NCI-H748 (cell line): ENCODE measurements around the gene FRG2C.
"Not testable (repeated sequence)": the region's sequence is repeated elsewhere in the genome, so short reads cannot be mapped to it uniquely, and the experiment has no call there.

ENCODE experiments used
- DNase-seq: peaks from one replicate; lab custom pipeline; 2025; ENCODE audit not compliant: unreplicated experiment; lab: John Stamatoyannopoulos, UW

The FRG2C gene

DNA sequence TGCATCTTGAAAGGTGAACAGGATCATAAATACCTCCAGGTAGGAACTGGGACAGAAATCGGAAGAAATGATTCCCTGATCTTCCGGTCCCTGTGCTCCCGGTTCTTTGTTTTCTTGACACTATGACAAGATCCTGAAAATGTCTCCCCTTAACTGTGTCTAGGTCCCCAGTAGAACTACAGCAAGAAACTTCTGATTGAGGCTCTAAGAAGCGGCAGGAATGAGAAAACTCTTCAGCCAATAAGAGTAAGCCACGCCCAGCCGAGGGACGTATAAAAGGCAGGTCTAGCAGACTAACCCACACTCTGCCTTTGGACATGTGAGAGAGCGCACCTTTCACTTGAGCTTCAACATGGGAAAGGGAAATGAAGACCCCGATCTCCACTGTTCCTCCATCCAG, at the start of gene FRG2C:
Gene FRG2C, plus strand, starts transcription at position 301 of the 400 bp plus-strand sequence. Its CDS starts 52 bp downstream, at position 353.
- not testable (repeated sequence) for DNase-seq

DNA sequence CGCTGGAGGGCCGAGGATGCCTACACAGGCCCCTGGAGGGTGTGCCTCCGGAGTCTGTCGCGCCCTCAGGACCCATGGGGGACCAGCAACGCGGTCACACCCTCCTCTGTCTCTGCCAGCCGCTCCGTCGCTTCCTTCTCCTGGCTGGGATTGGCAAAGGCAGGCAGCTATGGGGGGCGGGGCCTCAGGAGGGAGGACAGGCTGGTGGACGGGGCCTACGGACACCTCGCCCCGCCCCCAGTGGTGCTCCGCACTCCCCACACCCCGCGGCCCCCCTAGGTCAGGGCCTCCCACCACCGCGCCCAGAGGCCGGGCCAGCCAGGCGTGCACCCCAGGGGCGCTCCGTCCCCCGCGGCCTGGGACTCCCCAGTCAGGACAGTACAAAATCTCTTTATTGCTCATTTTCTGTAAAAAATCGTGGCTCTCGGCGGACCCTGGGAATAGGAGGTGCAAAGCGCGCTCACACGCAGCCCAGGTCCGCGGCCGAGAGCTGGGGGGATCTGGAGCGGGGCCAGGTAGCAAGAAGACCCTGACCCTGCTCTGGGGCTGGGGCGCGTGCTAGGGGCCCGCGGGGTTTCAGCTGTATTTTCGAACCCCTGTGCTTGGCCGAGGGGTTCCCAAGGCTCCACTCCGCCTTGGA, 45.3 kb upstream of the FRG2C start:
- peak; percentile 75 for DNase-seq

DNA sequence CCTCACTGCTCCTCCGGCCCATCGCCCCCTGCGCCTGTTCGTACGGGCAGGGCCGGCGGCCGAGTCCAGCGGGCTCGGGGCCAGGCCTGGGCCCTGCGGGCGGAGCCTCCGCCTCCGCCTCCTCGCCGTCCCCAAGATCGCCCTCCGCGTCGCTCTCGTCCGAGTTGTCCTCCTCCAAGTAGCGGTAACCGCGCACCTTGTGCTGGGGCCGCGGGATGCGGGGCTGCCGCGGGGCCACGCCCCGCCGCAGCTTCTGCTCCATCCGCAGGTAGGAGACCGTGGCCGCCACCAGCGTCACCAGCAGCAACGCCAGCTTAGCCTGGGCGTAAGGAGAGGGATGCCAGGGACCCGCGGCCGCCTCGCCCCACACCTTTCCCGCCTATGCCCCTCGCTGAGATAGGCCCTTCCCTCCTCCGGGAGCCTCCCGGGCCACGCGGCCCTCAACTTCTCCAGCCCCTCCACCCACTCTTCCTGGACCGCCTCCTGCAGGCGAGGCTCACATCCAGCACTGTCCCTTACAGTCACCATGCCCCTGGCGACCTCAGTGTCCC, 44.6 kb upstream of the FRG2C start:
- peak; percentile 15 for DNase-seq

DNA sequence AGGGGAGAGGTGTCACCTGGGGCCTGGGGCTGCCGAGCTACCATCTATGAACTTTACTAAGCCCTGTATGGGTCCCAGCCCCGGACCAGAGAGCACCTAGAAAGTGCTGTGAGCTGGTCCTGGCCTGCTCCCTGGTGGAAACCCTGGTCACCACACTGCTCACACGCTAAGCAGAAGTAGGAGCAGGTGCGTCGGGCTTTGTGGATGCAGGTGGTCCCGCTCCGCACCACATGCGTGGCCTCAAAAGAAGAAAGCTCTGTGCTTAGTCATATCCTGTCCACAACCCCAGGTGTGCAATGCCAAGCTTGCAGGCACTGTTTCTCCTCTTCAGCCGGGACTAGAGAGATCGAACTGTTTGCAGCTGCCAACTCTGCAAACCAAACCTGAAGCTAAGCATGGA, 42.4 kb upstream of the FRG2C start:
- DNase-seq: not testable (repeated sequence)

DNA sequence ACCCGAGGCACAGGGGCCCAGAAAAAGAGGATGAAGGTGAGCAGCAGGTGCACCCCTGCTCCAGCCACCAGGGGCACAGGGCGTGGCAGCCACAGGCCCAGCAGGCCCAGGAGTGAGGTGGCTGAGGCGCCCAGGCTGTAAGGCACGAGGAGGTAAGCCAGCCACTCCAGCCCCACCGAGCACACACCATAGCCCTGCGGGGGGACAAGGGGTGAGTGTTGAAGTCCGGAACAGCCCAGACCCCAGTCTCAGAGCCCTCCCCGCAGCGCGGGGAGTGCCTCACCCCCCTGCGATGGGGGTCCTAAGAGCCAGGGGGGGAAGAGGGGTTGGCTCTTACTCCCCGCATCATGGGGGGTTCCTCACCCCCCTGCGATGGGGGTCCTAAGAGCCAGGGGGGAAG, 40.5 kb upstream of the FRG2C start:
- DNase-seq: not testable (repeated sequence)

DNA sequence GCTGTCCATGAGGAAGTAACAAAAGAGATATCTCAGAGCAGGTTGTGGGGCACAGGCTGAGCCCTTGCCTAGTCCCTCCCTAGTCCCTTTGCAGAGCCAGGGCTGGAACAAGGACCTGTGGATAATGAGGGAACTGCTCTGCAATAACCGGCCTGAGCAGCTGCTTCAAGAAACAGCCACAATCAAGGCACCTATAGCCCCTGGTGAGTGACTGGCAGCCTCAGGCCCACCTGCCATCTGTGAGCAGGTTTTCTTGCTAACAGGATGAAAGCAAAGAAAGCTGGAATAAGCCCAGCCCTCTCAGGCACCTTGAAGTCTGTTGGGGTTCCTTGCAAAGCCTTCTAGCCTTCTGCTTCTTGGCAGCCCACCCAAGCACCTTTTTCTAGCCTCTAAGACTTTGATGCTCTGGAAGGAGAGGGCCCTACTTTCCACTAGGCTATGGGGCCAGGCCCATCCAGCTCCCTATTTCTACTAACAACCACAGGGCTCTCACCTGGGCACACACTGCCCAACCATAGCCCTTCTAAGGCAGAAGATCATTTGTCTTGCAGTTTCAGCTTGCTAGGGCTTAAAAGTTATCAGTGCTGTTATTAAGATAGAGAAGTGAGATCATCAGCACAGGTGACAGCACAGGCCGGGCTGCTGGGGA, 33.1 kb upstream of the FRG2C start:
- DNase-seq: not testable (repeated sequence)

DNA sequence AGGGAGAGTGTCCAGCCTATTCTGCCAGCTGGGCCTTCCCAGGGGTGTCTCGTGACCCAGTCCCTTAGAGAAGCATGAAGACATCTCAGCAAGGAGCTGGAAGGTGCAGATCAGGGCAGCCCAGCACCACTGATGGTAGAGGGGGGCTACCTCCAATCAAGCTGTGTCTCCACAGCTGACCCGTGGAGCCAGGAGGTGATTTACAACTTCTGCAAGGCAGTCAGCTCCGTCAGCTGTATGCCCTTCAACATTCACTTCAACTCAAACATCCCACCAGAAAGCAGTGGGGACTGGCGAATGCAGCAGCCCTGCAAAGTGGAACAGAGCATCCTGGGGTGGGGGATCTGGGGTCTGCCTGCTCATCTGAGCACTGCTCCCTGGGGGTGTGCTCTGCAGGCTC, 32.6 kb upstream of the FRG2C start:
- DNase-seq: no peak

DNA sequence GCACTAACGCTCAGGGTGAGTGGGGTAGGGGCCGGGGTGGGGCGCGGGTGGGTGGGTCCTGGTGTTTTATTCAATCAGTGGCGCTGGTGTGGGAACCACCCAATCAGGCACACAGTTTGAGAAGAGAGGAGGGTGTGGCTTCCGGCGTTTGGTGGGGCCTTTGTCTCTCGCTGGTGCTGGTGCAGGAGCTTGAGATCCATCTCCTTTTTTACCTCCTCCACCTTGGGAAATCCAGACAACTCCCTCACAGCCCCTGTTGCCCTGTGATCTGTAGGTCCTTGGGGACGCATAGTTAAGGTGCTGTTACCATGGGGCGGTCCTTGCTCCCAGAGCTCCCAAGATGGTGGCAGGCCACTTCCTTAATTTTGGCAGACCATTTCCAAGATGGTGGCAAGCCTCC, 25.2 kb upstream of the FRG2C start:
- not testable (repeated sequence) for DNase-seq

DNA sequence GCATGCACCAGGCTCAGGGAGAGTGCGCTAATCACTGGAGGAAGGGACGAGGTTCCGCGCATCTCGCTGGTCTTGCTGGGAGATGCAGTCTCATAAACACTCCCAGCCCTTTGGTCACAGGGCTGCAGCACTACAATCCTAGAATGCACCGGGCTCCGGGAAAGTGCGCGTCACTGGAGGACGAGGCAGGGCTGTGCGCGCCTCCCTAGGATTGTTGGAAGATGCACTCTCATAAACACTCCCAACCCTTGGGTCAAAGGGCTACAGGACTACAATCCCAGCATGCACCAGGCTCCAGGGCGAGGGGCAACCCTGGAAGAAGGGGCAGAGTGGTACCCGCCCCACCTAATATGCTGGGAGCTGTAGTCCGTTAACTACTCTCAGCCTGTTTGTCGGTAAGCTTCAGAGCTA, 23.0 kb upstream of the FRG2C start:
- DNase-seq: not testable (repeated sequence)

DNA sequence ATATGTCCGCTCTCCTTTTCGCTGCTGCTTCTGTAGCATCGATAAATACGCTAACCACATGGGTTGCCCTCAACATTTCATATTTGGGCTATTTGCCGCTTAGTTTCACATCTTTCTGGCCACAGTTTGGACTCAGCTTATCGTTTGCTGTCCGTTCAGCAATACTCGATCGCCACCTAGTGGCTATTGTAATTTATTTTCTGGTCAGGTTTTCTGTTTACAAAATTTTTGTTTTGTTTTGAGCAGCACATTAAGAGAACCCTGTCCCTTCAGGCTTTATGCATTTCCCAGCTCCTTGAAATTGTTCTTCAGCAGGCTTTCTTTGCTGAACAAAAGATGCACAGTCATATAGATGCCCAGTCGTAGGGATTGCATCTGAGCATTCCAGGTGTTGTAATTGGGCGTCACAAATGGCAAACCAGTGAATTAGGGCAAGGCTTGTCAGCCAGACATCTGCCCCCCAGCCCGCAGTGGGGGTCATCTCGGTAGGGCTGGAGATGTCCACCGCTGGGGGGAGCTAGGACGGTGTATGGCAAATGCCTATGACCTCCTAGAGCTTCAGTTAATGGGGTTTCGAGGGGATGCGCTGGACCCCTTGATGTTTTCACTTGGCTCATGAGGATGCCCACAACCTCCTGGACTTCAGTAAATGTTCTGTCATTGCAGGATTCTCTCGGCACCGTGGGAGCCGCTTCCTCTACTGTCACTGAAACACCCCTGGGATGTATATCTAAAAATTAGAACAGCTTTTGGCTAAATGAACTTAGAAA, 20.9 kb upstream of the FRG2C start:
- DNase-seq: not testable (repeated sequence)

DNA sequence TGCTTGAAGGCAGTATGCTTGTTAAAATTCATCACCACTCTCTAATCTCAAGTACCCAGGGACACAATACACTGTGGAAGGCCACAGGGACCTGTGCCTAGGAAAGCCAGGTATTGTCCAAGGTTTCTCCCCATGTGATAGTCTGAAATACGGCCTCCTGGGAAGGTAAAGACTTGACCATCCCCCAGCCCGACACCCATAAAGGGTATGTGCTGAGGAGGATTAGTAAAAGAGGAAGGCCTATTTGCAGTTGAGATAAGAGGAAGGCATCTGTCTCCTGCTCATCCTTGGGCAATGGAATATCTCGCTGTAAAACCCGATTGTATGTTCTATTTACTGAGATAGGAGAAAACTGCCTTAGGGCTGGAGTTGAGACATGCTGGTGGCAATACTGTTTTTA, 18.6 kb upstream of the FRG2C start:
- DNase-seq: not testable (repeated sequence)

DNA sequence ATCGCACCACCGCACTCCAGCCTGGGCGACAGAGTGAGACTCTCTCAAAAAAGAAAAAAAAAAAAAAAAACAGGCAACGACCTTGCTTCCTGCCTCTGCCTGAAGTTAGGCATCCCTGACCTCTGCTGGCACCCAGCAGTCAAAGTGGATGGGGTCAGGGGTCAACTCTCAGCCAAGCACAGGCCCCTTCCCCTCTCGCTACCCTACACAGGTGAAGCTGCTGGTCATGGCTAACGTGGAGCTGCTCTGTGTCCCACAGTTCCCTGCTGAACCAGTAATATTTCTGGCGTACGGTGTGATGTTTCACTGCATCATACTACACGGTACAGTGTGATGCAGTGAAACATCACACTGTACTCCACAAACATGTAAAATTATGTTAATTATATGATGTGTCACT, 13.9 kb upstream of the FRG2C start:
- DNase-seq: no peak

DNA sequence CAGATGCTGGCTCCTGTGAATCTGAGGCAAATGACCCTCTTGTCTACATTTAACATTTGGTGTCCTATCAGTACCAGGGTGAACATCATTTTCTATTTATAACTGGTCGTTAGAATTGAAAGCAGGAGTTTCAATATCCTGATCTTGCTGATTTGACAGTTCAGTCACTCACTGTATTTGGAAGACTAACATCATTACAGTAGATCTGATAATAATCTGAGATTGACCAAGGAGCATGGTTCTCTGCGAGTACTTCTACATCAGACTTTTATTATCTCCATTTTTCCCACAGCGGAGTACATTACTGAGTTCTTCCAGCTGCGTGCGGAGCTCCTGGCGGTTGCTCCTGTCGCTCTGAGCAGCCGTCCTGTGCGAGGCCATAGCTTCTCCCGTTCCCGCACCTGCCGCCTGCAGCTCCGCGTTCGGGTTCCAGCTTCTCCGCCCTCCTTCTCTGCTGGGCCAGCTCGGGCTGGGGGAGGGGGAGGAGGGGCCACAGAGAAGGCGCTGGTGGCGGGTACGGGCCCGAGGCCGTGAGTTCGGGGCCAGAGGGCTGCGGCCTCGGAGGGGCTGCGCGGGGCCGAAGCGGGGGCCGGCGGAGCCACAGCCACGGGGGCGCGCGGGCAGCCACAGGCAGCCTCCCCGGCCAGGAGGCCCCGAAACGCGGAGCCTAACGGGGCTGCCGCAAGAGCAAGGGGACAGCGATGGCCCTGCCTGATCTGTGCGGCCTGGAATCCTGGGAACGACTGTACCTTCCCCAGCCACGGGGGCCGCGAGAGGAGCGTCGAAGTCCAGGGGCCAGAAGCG, 8.8 kb upstream of the FRG2C start:
- DNase-seq: not testable (repeated sequence)

DNA sequence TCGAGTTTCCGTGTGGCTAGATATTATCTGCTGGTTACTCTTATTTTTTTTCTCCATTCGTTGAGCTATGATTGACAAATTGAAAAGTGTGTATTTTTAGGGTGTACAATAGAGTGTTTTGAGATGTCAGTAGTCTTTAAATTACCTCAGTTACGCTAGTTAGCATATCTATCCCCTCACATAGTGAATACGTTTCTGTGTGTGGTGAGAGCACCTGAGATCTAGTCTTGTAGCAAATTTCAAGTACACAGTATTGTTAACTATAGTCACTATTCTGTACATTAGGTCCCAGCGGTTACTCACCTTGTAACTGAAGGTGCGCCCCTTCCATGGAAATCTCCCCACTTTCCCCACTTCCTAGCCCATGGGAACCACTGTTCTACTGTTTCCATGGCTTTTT, 8.2 kb upstream of the FRG2C start:
- not testable (repeated sequence) for DNase-seq

DNA sequence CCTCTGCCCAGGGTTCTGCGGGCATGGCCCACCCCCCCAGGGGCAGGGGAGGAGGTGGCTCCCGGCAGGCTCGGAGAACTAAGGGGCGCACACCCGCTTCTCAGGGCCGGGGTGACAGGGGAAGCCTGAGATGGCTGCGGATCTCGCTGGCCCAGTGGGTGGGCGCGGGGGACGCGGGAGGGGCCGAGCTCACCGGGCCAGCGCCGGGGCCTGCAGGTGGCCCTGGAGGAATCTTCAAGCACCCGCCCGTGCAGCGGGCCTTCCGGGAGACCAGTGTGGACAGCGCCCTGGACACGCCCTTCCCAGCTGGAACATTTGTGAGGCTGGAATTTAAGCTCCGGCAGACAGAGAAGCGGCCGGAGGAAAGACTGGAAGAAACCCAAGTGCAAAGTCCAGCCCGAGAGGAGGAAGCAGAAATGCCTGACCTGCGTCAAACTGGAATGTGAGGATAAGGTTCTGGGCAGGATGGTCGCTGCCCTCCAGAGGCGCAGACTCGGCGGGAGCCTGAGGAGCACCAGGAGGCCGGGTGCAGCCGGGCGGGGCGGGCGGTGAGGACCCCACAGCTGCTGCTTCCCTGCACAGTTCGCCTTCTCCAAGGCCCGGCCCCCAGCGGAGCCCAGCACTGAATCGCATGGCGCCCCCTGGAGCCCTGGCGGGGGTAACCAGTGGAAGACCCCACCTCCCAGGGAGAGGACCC, 5.6 kb upstream of the FRG2C start:
- not testable (repeated sequence) for DNase-seq

DNA sequence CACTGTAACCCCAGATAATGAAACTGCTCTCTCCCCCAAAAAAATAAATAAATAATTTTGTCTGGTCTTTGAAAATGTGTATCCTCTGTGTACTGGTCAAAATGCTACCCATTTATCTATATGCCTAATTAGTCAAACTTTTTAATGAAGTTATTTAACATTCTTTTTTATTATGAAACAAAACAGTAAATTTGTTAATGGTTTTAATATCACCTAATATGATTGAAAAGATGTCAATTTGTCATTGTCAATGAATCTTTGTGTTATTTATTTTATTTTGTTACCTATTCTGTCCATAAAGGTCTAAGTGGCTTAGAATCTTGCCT, 5.1 kb upstream of the FRG2C start:
- DNase-seq: not testable (repeated sequence)

DNA sequence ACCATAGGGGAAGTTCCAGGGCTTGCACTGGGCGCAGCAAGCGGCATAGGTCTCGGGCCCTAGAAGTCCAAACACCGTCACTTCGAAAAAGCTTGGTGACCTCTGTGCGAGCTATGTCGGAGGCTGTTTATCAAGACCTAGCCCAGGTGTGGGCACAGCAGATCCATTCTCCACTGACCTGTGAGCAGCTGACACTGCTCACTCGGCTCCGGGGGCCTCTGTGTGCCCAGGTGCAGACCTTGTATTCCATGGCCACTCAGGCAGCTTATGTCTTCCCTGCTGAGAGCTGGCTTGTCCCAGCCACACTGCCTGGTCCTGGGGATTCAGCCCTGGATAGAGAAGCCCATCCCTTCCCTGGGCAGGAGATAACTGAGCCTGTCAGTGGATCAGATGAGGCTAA, 1.5 kb downstream of the FRG2C start:
- DNase-seq: not testable (repeated sequence)

DNA sequence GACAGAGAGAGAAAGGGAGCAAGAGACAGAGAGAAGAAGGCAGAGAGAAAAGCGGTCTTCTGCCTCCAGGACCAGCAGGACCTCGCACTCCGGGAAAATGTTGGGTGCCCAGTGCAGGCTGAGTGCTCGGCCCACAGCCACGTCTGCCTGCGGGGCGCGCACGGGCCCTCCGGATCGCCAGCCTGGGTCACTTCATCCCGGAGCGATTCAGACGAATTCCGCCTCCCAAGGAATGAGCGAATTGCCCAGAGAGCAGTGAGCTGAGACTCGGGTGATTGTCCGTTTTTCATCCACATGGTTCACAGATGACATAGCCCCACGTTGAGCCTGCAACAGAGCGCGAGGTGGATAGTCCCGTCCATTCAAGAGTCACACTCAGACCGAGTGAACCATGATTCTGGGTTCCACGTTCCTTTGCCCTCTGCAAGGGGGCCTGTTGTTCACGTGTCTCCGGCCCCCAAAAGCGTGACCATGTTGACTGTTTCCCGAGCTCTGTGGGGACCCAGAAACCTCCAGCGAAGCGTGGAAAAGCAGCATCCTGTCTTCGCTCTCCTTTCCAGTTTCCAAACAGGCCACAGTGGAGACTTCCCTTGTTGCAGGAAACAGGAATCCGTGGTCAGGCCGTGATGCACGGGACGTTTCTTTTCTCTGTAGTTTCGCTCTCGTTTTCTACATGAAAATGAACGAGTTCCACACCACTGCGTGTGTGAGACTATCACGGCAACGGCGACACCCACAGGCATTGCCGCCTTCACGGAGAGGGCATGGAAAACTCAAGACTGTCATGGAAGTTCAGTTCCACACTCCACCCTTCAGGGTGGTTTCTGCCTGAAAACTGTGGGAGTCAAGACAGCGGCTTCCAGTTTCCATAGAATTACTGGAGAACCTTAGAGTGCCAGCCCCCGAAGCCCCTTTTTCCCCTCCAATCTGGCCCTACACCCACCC, 3.9 kb downstream of the FRG2C start:
- DNase-seq: not testable (repeated sequence)

DNA sequence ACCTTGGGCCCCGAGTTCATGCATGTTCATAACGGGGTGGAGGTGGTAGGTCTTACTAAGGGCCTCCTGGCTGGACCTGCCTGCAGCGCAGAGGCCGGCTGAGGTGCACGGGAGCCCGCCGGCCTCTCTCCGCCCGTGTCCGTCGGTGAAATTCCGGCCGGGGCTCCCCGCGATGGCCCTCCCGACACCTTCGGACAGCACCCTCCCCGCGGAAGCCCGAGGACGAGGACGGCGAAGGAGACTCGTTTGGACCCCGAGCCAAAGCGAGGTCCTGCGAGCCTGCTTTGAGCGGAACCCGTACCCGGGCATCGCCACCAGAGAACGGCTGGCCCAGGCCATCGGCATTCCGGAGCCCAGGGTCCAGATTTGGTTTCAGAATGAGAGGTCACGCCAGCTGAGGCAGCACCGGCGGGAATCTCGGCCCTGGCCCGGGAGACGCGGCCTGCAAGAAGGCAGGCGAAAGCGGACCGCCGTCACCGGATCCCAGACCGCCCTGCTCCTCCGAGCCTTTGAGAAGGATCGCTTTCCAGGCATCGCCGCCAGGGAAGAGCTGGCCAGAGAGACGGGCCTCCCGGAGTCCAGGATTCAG, 4.7 kb downstream of the FRG2C start:
- DNase-seq: not testable (repeated sequence)
